C4-2B (cell line): Measurements from ENCODE around the gene EDAR.

Experiments used
- CTCF ChIP-seq: fragments of 450-650 bp; conservative IDR thresholded peaks from 2 replicates; pipeline ENCODE4 v1.5.1; 2017; ENCODE audit warnings: mild to moderate bottlenecking
- ZFX ChIP-seq: fragments of 450-650 bp; IDR thresholded peaks from 2 replicates; pipeline ENCODE4 v1.6.1; 2017

- TF ChIP-seq CTCF (no peak), ZFX (no peak)
Measured at GRCh38 chr2:108934151-108934550, 54.9 kb downstream of the EDAR start.
